Measurements from ENCODE around the gene FAM20C. TPM values are rescaled to one million over a fixed set of nuclear protein-coding genes. Genes with fewer than 3 reads are reported as not detected.
A peak's percentile ranks its signal among the peaks of the same experiment; 100 is the strongest.

FAM20C gene
- total RNA-seq, 4 donors from 2014 or later = 9.6 to 35.3 (median 18.6) TPM

- H3K27ac ChIP-seq = peak overlapping the region in 3 of 4 donors; percentile 14 to 46 (median 42)
- intact Hi-C loops (cut with DNase I; ENCODE audit: low total_unique reads) = no loop called here
- DNase-seq (no peak), ATAC-seq (no peak)
- no peak overlapping the region for H3K4me3 ChIP-seq
- H3K27me3 ChIP-seq = no peaks in the 10 kb centered on the region
- H3K9me3 ChIP-seq = no peaks in the 10 kb centered on the region
- H3K36me3 ChIP-seq = no peaks in the 10 kb centered on the region
- TF ChIP-seq POLR2A (IDR thresholded peaks at IDR 0.05) = no peak
- TF ChIP-seq, protein P1, sequence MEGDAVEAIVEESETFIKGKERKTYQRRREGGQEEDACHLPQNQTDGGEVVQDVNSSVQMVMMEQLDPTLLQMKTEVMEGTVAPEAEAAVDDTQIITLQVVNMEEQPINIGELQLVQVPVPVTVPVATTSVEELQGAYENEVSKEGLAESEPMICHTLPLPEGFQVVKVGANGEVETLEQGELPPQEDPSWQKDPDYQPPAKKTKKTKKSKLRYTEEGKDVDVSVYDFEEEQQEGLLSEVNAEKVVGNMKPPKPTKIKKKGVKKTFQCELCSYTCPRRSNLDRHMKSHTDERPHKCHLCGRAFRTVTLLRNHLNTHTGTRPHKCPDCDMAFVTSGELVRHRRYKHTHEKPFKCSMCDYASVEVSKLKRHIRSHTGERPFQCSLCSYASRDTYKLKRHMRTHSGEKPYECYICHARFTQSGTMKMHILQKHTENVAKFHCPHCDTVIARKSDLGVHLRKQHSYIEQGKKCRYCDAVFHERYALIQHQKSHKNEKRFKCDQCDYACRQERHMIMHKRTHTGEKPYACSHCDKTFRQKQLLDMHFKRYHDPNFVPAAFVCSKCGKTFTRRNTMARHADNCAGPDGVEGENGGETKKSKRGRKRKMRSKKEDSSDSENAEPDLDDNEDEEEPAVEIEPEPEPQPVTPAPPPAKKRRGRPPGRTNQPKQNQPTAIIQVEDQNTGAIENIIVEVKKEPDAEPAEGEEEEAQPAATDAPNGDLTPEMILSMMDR (IDR thresholded peaks at IDR 0.05 in 4 of 5, conservative IDR thresholded peaks at IDR 0.05 in 1 of 5) = no peak
- in situ Hi-C loops (cut with MboI; ENCODE audit: low sequenced_read_pairs in 4 of 4) = no loop called here
- H3K4me1 ChIP-seq = peaks cover 9 to 13% of the 10 kb centered on the region in 2 donors
These were observed 17.7 kb upstream of the FAM20C start for GRCh38 chr7:174716-175115.

DNA sequence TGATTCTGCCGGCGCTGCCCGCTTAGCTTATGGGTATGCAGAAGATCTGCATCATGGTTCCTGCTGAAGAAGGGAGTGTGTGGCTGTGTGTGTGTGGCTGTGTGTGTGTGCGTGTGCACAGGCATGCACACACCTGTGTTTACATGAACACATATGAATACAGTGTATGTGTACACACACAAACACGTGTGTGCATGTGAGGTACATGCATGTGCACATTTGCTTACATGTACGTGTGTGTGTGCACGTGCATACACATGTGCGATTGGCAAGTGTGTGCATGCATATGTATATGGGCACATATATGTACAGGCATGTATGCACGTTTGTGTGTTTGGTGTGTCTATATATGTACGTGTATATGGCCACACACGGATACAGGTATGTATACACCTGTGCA is 16.4 kb upstream of the FAM20C start:
- TF ChIP-seq POLR2A (IDR thresholded peaks at IDR 0.05) = no peak
- TF ChIP-seq, protein P1 (IDR thresholded peaks at IDR 0.05 in 4 of 5, conservative IDR thresholded peaks at IDR 0.05 in 1 of 5) = no peak
- H3K27ac ChIP-seq = no peak overlapping the region
- no peak for DNase-seq
- no peaks in the 10 kb centered on the region for H3K36me3 ChIP-seq
- no peak overlapping the region for H3K4me3 ChIP-seq
- ATAC-seq = no peak
- H3K4me1 ChIP-seq = peaks cover 9 to 13% of the 10 kb centered on the region in 2 donors
- H3K27me3 ChIP-seq = no peaks in the 10 kb centered on the region
- intact Hi-C loops (cut with DNase I; ENCODE audit: low total_unique reads) = no loop called here
- in situ Hi-C loops (cut with MboI; ENCODE audit: low sequenced_read_pairs in 4 of 4) = no loop called here
- H3K9me3 ChIP-seq = no peaks in the 10 kb centered on the region

DNA sequence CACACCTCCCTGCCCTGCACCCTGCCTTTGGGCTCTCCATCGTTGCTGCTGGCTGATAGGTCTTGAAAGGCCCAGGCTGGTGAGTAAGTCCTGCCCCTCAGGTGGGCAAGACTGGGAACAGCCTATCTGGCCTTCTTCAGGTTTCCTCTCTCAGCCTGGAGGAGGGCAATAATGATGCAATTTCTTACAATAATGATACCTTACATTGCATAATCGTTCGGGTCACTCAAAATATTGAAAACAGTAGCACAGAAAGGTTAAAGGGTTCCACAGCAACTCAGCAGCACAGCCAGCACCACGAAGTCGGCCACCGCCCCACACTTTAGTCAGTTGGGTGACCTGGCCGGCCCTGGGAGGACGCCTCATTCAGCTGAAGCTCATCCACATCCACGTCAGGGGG is 16.0 kb upstream of the FAM20C start:
- Histone ChIP-seq H3K4me3 (no peak overlapping the region), H3K27me3 (no peaks in the 10 kb centered on the region), H3K4me1 (peaks cover 9 to 13% of the 10 kb centered on the region in 2 donors), H3K36me3 (no peaks in the 10 kb centered on the region), H3K9me3 (no peaks in the 10 kb centered on the region), H3K27ac (no peak overlapping the region)
- in situ Hi-C loops (cut with MboI; ENCODE audit: low sequenced_read_pairs in 4 of 4) = no loop called here
- DNase-seq = no peak
- no peak for ATAC-seq
- intact Hi-C loops (cut with DNase I; ENCODE audit: low total_unique reads) = no loop called here
- TF ChIP-seq, protein P1 (IDR thresholded peaks at IDR 0.05 in 4 of 5, conservative IDR thresholded peaks at IDR 0.05 in 1 of 5) = no peak
- TF ChIP-seq POLR2A (IDR thresholded peaks at IDR 0.05) = no peak

GRCh38 chr7:176786-177459 is 15.4 kb upstream of the FAM20C start:
- no peak for DNase-seq
- in situ Hi-C loops (cut with MboI; ENCODE audit: low sequenced_read_pairs in 4 of 4) = no loop called here

More at GRCh38 chr7:176786-177459, 15.4 kb upstream of the FAM20C start:
- H3K4me1 ChIP-seq = peaks cover 9 to 13% of the 10 kb centered on the region in 2 donors
- intact Hi-C loops (cut with DNase I; ENCODE audit: low total_unique reads) = no loop called here
- no peak overlapping the region for H3K4me3 ChIP-seq
- no peak for ATAC-seq
- no peak overlapping the region for H3K27ac ChIP-seq
- H3K27me3 ChIP-seq = no peaks in the 10 kb centered on the region
- TF ChIP-seq, protein P1 (IDR thresholded peaks at IDR 0.05 in 4 of 5, conservative IDR thresholded peaks at IDR 0.05 in 1 of 5) = no peak
- no peak for TF ChIP-seq POLR2A (IDR thresholded peaks at IDR 0.05)
- no peaks in the 10 kb centered on the region for H3K9me3 ChIP-seq
- no peaks in the 10 kb centered on the region for H3K36me3 ChIP-seq

All from gastrocnemius medialis (tissue), 4 donors.